GM12878 (cell line): ENCODE results near the gene SUGP1. TPM values are rescaled to one million over a fixed set of nuclear protein-coding genes. Genes with fewer than 3 reads are reported as not detected.

Experiments
- ATAC-seq: fragments of 200-7000 bp; cut with Tn5 transposase; 3 replicates; pipeline ENCODE4 v1.9.1; 2020; ENCODE audit warnings: mild to moderate bottlenecking, moderate library complexity
- BruUV-seq: library from RNA; stranded (reverse); fragments of 400-500 nt; replicated peaks from 2 replicates; lab custom pipeline; 2021; lab: Mats Ljungman, UMichigan
- CTCF ChIA-PET: fragments of 300-600 bp; sonication (Branson Sonifier 250); formaldehyde crosslinking; extraction: SDS; loops from one replicate; lab custom pipeline; 2021; ENCODE audit warnings: inconsistent platforms; lab: Yijun Ruan, JAX
- POLR2A ChIA-PET: fragments of 350-600 bp; formaldehyde crosslinking; extraction: SDS; loops from one replicate; lab custom pipeline; 2021; ENCODE audit warnings: inconsistent platforms; lab: Charles Lee
- RAD21 ChIA-PET: fragments of 300-600 bp; sonication (Branson Sonifier 250); formaldehyde crosslinking; loops from one replicate; lab custom pipeline; 2023; ENCODE audit warnings: antibody characterized with exemption; ENCODE audit not compliant: unreplicated experiment; lab: Charles Lee
- SMC1A ChIA-PET: fragments of 300-600 bp; sonication (Branson Sonifier 250); formaldehyde crosslinking; loops from one replicate; lab custom pipeline; 2023; ENCODE audit not compliant: unreplicated experiment, uncharacterized antibody; lab: Charles Lee
- DNase-seq: peaks from one replicate; pipeline ENCODE4 v3.0.0-alpha.2; 2011; ENCODE audit warnings: low read depth, low spot score
- FAIRE-seq: peaks from 3 replicates; lab custom pipeline; 2011; peaks lifted over from hg19 to GRCh38; lab: Jason Lieb, UNC
- H2AFZ ChIP-seq: 2 replicates; pipeline ENCODE4 v1.6.0; 2011; ENCODE audit warnings: low read depth, low read length, control low read depth; ENCODE audit not compliant: control insufficient read depth
- H3K27ac ChIP-seq: 2 replicates; pipeline ENCODE4 v1.5.1; 2011; ENCODE audit warnings: control low read depth; ENCODE audit not compliant: control insufficient read depth, insufficient read depth
- H3K27me3 ChIP-seq, 2 experiments: replicated peaks in 1 of 2; 2 replicates each; pipeline versions ENCODE4 v1.6.0 to v1.6.1; 2011; ENCODE audit warnings: low read length in 1 of 2; ENCODE audit not compliant: control insufficient read depth in 2 of 2, insufficient read depth in 2 of 2
- H3K36me3 ChIP-seq, 2 experiments: 2 replicates each; pipeline ENCODE4 v1.5.1; 2011; ENCODE audit warnings: low read length in 1 of 2; ENCODE audit not compliant: control insufficient read depth in 2 of 2, insufficient read depth in 2 of 2
- H3K4me1 ChIP-seq: 2 replicates; pipeline ENCODE4 v1.6.1; 2011; ENCODE audit warnings: mild to moderate bottlenecking, low read length, moderate library complexity, mixed read lengths; ENCODE audit not compliant: control insufficient read depth, insufficient read depth
- H3K4me2 ChIP-seq: 2 replicates; pipeline ENCODE4 v1.6.0; 2011; ENCODE audit warnings: control low read depth; ENCODE audit not compliant: control insufficient read depth, insufficient read depth
- H3K4me3 ChIP-seq: fragments of 200-600 bp; sonication (generic); 2 replicates; pipeline ENCODE4 v1.5.1; 2016
- H3K79me2 ChIP-seq: 2 replicates; pipeline ENCODE4 v1.6.0; 2011; ENCODE audit warnings: low read length; ENCODE audit not compliant: control insufficient read depth, insufficient read depth
- H3K9ac ChIP-seq: 2 replicates; pipeline ENCODE4 v1.8.0; 2011; ENCODE audit warnings: low read length, control low read depth, mixed read lengths; ENCODE audit not compliant: control insufficient read depth, insufficient read depth
- H3K9me3 ChIP-seq: replicated peaks from 3 replicates; pipeline ENCODE4 v1.5.1; 2011; ENCODE audit warnings: mild to moderate bottlenecking, low read length; ENCODE audit not compliant: control insufficient read depth, insufficient read depth
- H4K20me1 ChIP-seq: 2 replicates; pipeline ENCODE4 v1.6.0; 2011; ENCODE audit not compliant: control insufficient read depth, insufficient read depth
- ATF3 ChIP-seq: IDR thresholded peaks from 2 replicates; pipeline ENCODE4 v1.6.1; 2011; ENCODE audit warnings: low read depth, mild to moderate bottlenecking, low read length, moderate library complexity, borderline replicate concordance; ENCODE audit errors: extremely low read depth
- CEBPZ ChIP-seq: fragments of 150-350 bp; IDR thresholded peaks from 2 replicates; pipeline ENCODE4 v1.6.1; 2016; ENCODE audit warnings: low read depth, low read length
- CHD4 ChIP-seq: fragments of 200-600 bp; sonication (generic); IDR thresholded peaks from 2 replicates; pipeline ENCODE4 v1.6.1; 2016; ENCODE audit warnings: mild to moderate bottlenecking
- CREM ChIP-seq: IDR thresholded peaks from 2 replicates; pipeline ENCODE4 v1.6.1; 2014; ENCODE audit warnings: antibody characterized with exemption, low read depth
- EZH2 ChIP-seq: IDR thresholded peaks from 2 replicates; pipeline ENCODE4 v1.6.1; 2012; ENCODE audit warnings: low read depth, mild to moderate bottlenecking, control low read depth, inconsistent platforms, low read length, borderline replicate concordance; ENCODE audit not compliant: control insufficient read depth
- HCFC1 ChIP-seq: fragments of 150-350 bp; IDR thresholded peaks from 2 replicates; pipeline ENCODE4 v1.6.1; 2014; ENCODE audit warnings: low read length
- KDM1A ChIP-seq: fragments of 200-600 bp; sonication (generic); IDR thresholded peaks from 2 replicates; pipeline ENCODE4 v1.6.1; 2016; ENCODE audit warnings: borderline replicate concordance
- PKNOX1 ChIP-seq: fragments of 450-650 bp; IDR thresholded peaks from 2 replicates; pipeline ENCODE4 v1.6.1; 2016; ENCODE audit warnings: mild to moderate bottlenecking
- RELA ChIP-seq: fragments of 450-650 bp; IDR thresholded peaks from 2 replicates; pipeline ENCODE4 v1.8.0; 2014; ENCODE audit warnings: borderline replicate concordance; ENCODE audit not compliant: partially characterized antibody
- RFX5 ChIP-seq: IDR thresholded peaks from 2 replicates; pipeline ENCODE4 v1.6.1; 2011; ENCODE audit warnings: low read depth, low read length, improper control_type of control experiment
- SIX5 ChIP-seq: IDR thresholded peaks from 2 replicates; pipeline ENCODE4 v1.6.1; 2011; ENCODE audit warnings: mild to moderate bottlenecking, low read depth, low read length, moderate library complexity; ENCODE audit not compliant: severe bottlenecking
- TCF7 ChIP-seq: IDR thresholded peaks from 2 replicates; pipeline ENCODE4 v1.6.1; 2014; ENCODE audit warnings: antibody characterized with exemption, borderline replicate concordance
- WGBS: methylation state at CpG from one replicate; pipeline ENCODE4 v1.1.6; 2016; ENCODE audit warnings: low lambda C conversion rate; ENCODE audit not compliant: insufficient replicate concordance, insufficient coverage; ENCODE audit errors: missing lambda C conversion rate; 5-methylcytosine and 5-hydroxymethylcytosine counted together
- in situ Hi-C: fragments of 300-500 bp; cut with MboI; formaldehyde crosslinking; loops from 9 replicates; pipeline ENCODE4 v1.14.3; 2018; ENCODE audit warnings: mixed read lengths
- intact Hi-C: fragments of 100-400 bp; cut with micrococcal nuclease; formaldehyde crosslinking; loops from one replicate; pipeline ENCODE4 v1.14.2; 2022; ENCODE audit not compliant: unreplicated experiment
- polyA plus RNA-seq, 11 experiments: library from polyadenylated mRNA; depleted of rRNA in 4 of 11; unstranded in 6 of 11; stranded (reverse) in 5 of 11; fragments of >200 nt; fragmentation: Nextera tagmentation in 4 of 11; fragmentation: Illumina TruSeq in 1 of 11; extraction: Ambion mirVana in 4 of 11; extraction: Trizol in 1 of 11; gene quantifications; 1 replicate in 1 of 11; 2 replicates in 10 of 11; pipeline versions ENCODE4 v1.2.1 to v1.2.3, GENCODE V29; 2011 to 2016; ENCODE audit warnings: inconsistent platforms in 2 of 11, missing spikeins in 2 of 11, low read depth in 1 of 11
- total RNA-seq, 4 experiments: library from RNA; depleted of rRNA in 3 of 4; stranded (reverse); fragments of >200 nt in 3 of 4; fragmentation: Illumina TruSeq in 1 of 4; extraction: Trizol in 1 of 4; gene quantifications; 2 replicates each; pipeline versions ENCODE4 v1.2.1 to v1.2.3, GENCODE V29; 2013 to 2021

The SUGP1 gene
- total and polyA plus RNA-seq, 10 of the 15 experiments (the other 5 are each of a cell fraction or from before 2014, with no cell fraction given): 1.6 to 70.2 (median 38.4) TPM

GRCh38 chr19:19306191-19306590, 14.1 kb downstream of the SUGP1 start (continued):
- TF ChIP-seq EZH2 (no peak), TCF7 (no peak)

GRCh38 chr19:19305696-19306095, 14.6 kb downstream of the SUGP1 start:
- Histone ChIP-seq H3K79me2 (no peaks in the 10 kb centered on the region), H3K27me3 (no peaks in the 10 kb centered on the region), H3K27ac (no peak overlapping the region), H4K20me1 (no peaks in the 10 kb centered on the region), H3K4me1 (no peaks in the 10 kb centered on the region), H2AFZ (no peak overlapping the region), H3K36me3 (peaks cover 13 to 34% of the 10 kb centered on the region in 2 experiments), H3K4me3 (no peak overlapping the region), H3K9me3 (no peaks in the 10 kb centered on the region), H3K4me2 (no peak overlapping the region), H3K9ac (no peak overlapping the region)
- TF ChIP-seq RELA: no peak
- no peak for TF ChIP-seq CREM
- TF ChIP-seq HCFC1: no peak
- no peak for TF ChIP-seq ATF3
- TF ChIP-seq PKNOX1: no peak
- TF ChIP-seq CHD4: no peak
- TF ChIP-seq TCF7: no peak
- TF ChIP-seq RFX5: no peak
- no peak for TF ChIP-seq SIX5
- TF ChIP-seq CEBPZ: no peak
- no peak for TF ChIP-seq KDM1A
- ChIA-PET POLR2A (no interaction called here), SMC1A (no interaction called here), CTCF (no interaction called here), RAD21 (no interaction called here)
- WGBS: 97% methylated on average over 16 of the region's 16 CpGs
- intact Hi-C loops (no loop called here), in situ Hi-C loops (no loop called here)
- ATAC-seq (no peak), DNase-seq (no peak), FAIRE-seq (no peak)
- no TSS peak for BruUV-seq
